Embryonic facial prominence (tissue), 1 donor: ENCODE results near the gene CMTM6.
"Not testable (repeated sequence)": the region's sequence is repeated elsewhere in the genome, so short reads cannot be mapped to it uniquely, and the experiment has no call there.

Experiments
- DNase-seq: peaks from one replicate; pipeline ENCODE4 v3.0.0-alpha.2; 2016; ENCODE audit errors: extremely low spot score

Gene CMTM6

DNA sequence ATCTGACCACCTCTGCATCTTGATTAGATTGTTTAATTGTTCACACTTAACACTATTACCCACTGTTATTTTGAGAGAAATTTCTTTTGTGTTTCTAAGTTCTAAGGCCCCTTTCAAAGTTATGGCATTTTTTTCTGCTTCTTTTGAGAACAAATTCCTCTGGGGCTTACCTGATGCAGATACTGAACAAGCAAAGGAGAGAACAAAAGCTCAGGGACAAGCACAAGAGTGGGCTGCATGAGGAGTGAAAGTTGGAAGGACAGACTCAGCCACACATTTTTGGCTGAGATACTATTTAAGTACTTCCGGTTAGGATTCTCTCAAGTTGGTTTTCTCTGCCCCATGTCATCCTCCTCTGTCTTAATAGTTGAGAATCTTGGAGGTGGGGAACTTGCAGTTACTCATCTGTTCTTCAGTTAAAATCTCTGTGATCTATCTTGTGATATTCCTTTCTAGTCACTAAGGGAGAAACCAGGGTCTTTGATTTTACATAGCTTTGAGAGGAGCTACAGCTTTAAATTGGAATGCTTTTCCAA, 54.7 kb downstream of the CMTM6 start:
- DNase-seq: no peak

DNA sequence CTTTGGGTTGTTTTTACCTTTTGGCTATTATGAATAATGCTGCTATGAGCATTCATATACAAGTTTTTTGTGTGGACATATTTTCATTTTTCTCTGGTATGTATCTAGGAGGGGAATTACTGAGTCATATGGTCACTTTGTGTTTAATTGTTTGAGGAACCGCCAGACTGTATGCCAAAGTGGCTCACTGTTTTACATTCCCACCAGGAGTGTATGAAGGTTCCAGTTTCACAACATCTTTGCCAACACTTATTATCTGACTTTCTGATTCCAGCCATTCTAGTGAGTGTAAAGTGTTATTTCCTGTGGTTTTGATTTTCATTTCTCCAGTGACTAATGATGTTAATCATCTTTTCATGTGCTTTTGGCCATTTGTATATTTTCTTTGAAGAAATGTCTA, 59.2 kb downstream of the CMTM6 start:
- no peak for DNase-seq

DNA sequence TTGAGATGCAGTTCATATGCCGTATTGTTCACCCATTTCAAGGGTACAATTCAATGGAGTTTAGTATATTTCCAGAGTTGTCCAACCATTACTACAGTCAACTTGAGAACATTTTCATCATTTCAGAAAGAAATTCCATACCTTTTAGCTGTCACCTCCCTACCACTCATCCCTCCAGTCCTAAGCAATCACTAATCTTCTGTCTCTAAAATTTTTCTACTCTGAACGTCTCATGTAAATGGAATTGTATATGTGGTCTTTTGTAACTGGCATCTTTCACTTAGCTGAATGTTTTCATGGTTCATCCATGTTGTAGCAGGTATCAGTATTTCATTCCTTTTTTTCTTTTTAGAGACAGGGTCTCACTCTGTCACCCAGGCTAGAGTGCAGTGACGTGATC, 59.9 kb downstream of the CMTM6 start:
- no peak for DNase-seq

DNA sequence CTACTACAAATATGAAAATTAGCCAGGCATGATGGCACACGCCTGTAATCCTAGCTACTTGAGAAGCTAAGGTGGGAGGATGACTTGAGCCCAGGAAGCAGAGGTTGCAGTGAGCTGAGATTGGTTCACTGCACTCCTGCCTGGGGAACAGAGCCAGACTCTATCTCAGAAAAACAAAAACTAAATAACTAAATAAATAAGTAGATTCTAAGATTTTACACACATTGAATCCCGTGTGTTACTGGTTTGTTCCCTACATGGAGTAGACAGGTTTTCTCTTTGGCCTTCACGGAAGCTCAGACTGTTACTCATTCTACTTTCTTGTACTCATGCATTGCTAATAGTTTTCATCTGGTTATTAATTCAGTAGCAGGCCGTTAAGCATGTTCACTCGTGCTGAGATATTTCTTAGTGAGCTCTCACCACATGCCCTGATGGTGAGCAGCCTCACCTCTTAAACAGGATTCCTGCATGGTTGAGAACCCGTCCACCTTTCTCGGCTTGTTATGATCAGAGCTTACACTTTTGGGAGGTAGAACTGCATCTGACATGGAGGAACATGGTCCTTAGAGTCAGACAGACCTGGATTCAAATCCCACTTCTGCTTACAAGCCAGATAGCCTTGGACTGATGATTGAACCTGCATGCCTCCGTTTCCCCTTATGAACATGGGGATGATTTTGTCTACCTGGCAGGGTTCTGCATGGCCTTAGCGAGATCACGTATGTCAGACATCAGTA, 61.9 kb downstream of the CMTM6 start:
- DNase-seq: no peak

DNA sequence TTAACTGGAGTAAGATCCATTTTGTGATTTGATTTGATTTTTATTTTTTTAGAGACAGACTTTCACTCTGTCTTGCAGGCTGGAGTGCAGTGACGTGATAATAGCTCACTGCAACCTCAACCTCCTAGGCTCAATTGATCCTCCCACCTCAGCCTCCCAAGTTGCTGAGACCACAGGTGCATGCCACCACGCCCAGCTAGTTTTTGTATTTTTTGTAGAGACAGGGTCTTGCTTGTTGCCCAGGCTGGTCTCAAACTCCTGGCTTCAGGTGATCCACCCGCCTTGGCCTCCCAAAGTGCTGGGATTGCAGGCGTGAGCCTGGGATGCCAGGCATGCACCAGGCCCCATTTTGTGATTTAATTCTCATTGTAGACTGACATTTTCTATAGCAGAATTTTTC, 63.2 kb downstream of the CMTM6 start:
- not testable (repeated sequence) for DNase-seq

DNA sequence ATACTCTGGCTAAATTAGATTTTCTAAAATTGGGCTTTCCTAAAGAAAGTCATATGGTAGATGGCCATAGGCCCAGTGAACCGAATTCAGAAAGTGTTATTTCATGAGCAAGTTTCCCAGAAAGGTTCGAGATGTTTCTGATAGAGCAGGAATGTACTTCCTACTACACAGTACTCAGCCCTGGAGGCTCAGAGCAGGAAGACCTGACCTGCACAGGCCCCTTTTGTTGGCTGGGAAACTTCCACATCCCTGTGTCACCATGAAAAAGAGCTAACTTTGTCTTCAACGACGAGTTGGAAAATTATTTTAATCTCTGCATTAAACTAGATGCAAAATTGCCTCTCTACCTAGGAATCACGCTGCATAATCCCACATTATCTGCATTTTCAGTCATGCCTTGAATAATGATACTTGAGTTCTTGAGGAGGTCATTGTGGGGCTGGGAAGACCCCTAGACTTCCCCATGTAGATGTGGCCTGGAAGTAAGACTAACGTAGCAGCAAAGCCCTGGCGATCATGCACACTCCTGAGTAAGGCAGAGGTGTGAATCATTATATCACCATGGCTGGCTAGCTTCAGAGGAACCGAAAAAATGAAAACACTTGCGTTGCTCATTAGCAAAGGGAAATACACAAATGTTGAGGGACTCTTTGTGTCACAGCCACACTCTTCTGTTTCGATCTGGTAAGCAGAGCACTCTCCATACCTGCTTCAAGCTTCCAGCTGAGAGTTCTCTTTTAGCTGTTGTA, 63.9 kb downstream of the CMTM6 start:
- DNase-seq: no peak

DNA sequence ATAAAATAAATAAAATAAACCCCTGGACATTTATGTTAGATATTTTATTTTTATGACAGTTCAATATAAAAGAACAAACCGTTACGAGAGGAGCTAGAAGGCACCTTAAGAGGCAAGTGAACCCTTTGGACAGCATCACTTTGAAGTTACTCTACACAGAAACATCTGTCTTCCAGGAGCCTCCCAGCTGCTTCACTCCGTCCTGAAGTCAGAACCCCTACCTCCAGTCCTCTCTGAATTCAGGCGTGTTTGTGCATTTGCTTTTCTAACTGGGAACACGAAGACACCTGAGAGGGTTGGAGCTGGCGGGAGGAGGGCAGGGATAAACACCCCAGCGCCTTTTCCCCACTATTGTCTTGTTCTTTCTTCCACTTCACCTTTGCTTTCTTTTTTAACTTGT, 64.8 kb downstream of the CMTM6 start:
- no peak for DNase-seq

DNA sequence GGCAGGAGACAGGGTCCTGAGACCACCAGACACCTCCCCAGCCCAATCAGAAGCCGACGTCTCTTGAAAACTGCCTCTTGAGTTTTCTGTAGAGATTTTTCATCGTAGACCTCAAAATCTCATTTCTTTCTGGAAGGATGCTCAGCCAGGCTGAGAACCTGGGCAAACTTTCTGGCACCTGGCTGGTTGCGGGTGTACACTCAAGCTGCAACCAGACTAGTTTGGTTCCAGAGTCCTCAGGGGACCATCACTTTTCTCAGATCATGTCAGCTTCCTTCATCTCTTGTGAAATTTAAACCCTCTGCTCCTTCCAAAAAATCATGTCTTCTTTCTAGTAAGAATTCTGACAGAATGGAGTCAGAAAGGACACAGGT, 65.8 kb downstream of the CMTM6 start:
- DNase-seq: no peak

DNA sequence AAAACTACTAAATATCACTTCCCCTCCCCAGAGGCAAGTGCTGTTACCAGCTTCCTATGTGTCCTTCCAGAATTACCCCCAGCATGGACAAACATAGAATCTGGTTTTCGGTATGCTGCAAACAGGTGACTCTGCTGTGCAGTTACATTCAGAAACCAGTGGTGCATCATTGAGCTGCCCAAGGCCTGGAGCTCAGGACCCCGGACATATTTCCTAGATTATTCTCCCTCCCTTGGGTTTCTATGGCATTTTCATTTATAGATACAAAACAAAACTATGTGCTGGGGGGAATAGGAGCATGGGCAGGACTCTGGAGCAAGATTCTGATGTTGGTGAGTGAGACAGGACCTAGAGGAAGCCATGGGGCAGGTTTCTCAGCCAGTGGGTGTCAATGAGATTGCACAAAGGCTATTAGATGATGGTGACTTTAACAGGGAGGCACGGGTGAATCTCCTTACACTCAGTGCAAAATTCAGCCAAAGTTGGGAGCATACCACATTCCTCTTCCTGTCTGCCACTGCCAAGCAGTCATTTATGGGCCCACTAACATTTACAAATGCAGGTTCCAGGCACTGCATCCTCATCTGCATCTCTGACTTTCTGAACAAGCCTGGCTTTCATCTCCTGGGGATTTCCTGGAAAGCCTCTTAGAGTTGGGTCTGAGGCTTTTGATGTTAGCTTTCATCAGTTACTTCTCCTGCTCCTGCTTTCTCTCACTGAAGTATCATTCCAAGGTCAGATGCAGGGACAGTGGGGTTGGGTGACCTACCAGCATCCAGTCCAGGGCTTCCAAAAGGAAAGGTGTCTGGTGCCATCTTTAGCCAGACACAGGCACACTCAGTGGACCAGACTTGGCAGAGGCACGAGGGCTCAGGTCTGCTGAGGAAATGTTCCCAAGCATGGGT, 66.5 kb downstream of the CMTM6 start:
- DNase-seq: no peak

DNA sequence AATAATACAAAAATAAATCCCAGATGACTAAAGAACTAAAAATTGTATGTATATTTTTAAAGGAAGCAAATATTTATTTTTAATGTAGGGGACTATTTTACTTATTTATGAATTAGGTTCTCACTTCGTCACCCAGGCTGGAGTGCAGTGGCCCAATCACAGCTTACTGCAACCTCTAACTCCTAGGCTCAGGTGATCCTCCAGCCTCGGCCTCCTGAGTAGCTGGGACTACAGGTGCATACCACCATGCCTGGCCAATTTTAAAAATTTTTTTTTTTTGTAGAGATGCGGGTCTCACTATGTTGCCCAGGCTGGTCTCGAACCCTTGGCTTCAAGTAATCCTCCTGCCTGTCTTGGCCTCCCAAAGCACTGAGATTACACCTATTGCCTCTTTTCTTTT, 68.4 kb downstream of the CMTM6 start:
- DNase-seq: no peak

DNA sequence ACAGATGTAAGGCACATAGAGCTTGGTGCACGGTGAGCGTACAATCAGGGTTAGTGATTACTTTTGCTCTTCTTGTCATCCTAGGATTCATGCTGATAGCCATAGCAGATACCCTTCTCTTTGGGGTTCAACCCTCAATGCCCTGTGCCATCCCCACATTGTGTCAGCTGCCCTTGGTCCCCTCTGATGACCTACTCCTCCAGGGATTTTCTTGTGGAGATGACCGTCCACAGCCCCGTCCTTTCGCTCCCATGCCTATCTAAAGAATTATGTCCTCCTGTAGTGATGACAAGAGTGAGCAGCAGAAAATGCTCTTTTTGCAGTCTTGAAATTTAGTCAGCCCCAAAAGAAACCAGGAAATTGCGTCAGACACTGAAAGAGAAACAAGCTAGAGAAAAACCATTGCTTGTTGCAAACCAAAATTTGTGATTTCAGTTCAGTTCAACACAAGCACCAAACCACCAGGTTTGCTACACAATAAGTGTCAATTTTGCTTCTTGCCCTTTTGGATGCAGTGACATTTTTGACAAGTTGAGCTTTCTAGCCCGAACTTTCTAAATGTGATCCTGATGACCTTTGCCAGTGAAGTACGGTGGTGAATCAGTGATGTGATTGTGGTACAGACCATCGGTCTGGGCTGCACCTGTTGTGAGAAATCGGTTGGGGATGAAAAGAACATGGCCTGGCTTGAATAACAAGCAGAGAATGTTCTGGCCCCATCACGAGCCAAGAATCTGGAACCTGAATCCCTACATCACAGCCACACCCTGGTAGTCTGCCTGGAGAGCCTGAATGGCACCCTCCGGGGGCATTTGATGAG, 69.7 kb downstream of the CMTM6 start:
- no peak for DNase-seq

DNA sequence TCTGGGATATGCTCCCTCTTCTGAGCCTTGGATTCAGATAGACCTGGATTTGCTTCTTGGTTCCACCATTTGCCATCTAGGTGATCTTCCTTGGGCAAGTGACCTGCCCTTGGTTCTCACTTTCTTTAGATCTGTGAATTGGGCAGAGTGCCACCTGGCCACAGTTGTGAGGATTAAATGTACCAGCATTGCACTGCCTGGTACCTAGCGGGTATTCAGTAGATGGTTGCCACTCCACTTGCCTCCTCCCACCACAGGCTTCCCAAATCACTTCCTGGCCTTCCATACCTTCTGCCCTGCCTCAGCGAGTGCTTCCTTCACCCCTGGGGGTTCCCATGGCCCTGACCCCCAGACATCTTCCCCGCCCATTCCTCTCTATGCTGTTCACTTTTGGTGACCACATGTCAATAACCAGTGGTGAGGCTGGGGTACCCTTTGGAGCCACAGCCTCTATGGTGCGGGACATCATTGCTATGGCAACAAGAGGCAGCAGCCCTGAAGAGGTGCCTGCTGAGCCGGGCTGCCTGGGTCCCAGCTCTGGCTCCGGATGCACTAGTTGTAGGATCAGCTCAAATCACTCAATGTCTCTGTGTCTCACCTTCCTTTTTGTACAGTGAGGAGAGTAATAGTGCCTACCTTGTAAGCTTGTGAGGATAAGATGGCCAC, 70.5 kb downstream of the CMTM6 start:
- no peak for DNase-seq

DNA sequence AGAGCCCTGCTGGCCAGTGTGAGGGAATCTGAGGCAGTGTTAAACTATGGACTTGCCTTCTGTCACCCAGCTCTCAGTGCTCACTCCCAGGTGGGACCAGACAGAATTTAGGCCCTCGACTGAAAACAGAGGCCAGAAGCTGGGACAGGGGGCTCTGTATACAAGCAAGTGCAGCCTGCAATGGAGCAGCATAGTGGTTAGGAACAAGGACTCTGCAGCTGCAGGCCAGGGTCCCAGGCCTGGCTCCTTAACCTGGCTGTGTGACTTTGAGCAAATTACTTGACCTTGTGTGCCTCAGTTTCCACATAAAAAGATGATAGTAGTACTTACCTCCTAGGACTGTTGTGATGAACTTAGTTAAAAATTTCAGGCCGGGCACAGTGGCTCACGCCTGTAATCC, 71.2 kb downstream of the CMTM6 start:
- no peak for DNase-seq
